Heart right ventricle (tissue), 16 donors: Measurements from ENCODE around the gene MYOF. TPM values are rescaled to one million over a fixed set of nuclear protein-coding genes. Genes with fewer than 3 reads are reported as not detected.

Source experiments
- ATAC-seq, 8 donors: fragments of 200-7000 bp; cut with Tn5 transposase; one replicate each; pipeline ENCODE4 v1.9.1; 2020; ENCODE audit warnings: mild to moderate bottlenecking in 8 of 8, moderate library complexity in 8 of 8, moderate number of reproducible peaks in 1 of 8
- DNase-seq, 2 donors: peaks; one replicate each; pipeline ENCODE4 v3.0.0-alpha.2; 2020
- H3K27ac ChIP-seq, 10 donors: fragments of 200-600 bp; sonication (generic) in 2 of 10; one replicate each; pipeline versions ENCODE4 v1.5.0 to v1.8.0; 2020 to 2022; ENCODE audit warnings: mild to moderate bottlenecking in 3 of 10
- H3K27me3 ChIP-seq, 7 donors: fragments of 200-600 bp; one replicate each; pipeline ENCODE4 v1.8.0; 2021 to 2022; ENCODE audit warnings: mild to moderate bottlenecking in 2 of 7
- H3K36me3 ChIP-seq, 9 donors: fragments of 200-600 bp; sonication (generic) in 1 of 9; one replicate each; pipeline versions ENCODE4 v1.5.0 to v1.8.0; 2020 to 2022; ENCODE audit warnings: mild to moderate bottlenecking in 2 of 9
- H3K4me1 ChIP-seq, 9 donors: fragments of 200-600 bp; sonication (generic) in 1 of 9; one replicate each; pipeline versions ENCODE4 v1.5.0 to v1.8.0; 2020 to 2022; ENCODE audit warnings: mild to moderate bottlenecking in 4 of 9
- H3K4me3 ChIP-seq, 10 donors: fragments of 200-600 bp; sonication (generic) in 2 of 10; one replicate each; pipeline versions ENCODE4 v1.5.0 to v1.8.0; 2020 to 2022; ENCODE audit warnings: mild to moderate bottlenecking in 7 of 10, moderate library complexity in 2 of 10
- H3K9me3 ChIP-seq, 11 donors: fragments of 200-600 bp in 10 of 11; sonication (generic) in 2 of 11; one replicate each; pipeline versions ENCODE4 v1.5.0 to v1.8.0; 2013 to 2022; ENCODE audit warnings: mild to moderate bottlenecking in 2 of 11, control low read depth in 1 of 11, moderate library complexity in 1 of 11
- WGBS, 2 donors: extraction: QIAGEN DNeasy Blood & Tissue Kit; methylation state at CpG; one replicate each; pipeline ENCODE4 v1.1.7; 2013; ENCODE audit warnings: inconsistent platforms in 1 of 2; 5-methylcytosine and 5-hydroxymethylcytosine counted together
- intact Hi-C, 10 donors: fragments of 100-400 bp; cut with DNase I; formaldehyde crosslinking; loops; one replicate each; pipeline versions ENCODE4 v1.11.1 to v1.14.2; 2022
- polyA plus RNA-seq, 2 donors: library from polyadenylated mRNA; stranded (reverse); fragments of 200-250 nt; gene quantifications; one replicate each; pipeline ENCODE4 v1.2.3, GENCODE V29; 2013
- total RNA-seq, 10 donors: library from RNA; stranded (reverse); fragmentation: NEBNext Ultra II Directional in 3 of 10; extraction: Animal tissue kit (Norgen Biotek cat#: 25700) in 3 of 10; gene quantifications; one replicate each; pipeline versions ENCODE4 v1.2.1 to v1.2.4, GENCODE V29; 2021 to 2023
- TF ChIP-seq, protein P1 (sequence below), 9 donors: fragments of 200-600 bp; sonication (generic) in 2 of 9; IDR thresholded peaks; one replicate each; pipeline versions ENCODE4 v1.5.0 to v1.8.0; 2021 to 2022; ENCODE audit warnings: antibody characterized with exemption in 9 of 9, mild to moderate bottlenecking in 5 of 9, moderate library complexity in 1 of 9
- donor health status: Arrhythmogenic right ventricular cardiomyopathy.
- donor health status: ischemic (EF 13 %, LVEDD 7.1; RV severe dilation, severe dysfunction).
- donor health status: healthy with polysubstance abuse.
- donor health status: DM: no; HTN: yes; CAD: no.
- donor health status: DM: no; HTN: no; CAD: no.
- donor health status: ischemic (EF 25% LVEDD 6.9; RV normal size, moderate dysfunction).
- donor health status: ischemic (EF 25% LVEDD 5.7; RV mildly dilated, moderate dysfunction).
- donor health status: healthy.
- donor health status: DM: yes; HTN: yes; CAD: no.
- donor health status: Ischemic cardiomyopathy.
- donor health status: ischemic (EF 35%, LVEDD 5.7; RV mildly dilated, moderate dysfunction).
- donor health status: nonischemic (EF 11% LVEDD 7.7; RV severe dilation, severe dysfunction).
- donor health status: DM: yes; HTN: yes; CAD: no.
- donor health status: PGD.
- donor health status: ischemic (EF 29% LVEDD 5.4; RV normal size, mild dysfunction).
- donor health status: nonischemic (EF 23%, LVEDD 6.1; RV moderate dilation, normal function).

The MYOF gene
- total and polyA plus RNA-seq, 12 donors, result 14.5 to 54.6 (median 36.3) TPM

GRCh38 chr10:93481637-93482144 is 443 bp downstream of the MYOF start:
- Histone ChIP-seq H3K4me3 (peak overlapping the region; percentile 43 to 91 (median 66)), H3K4me1 (peaks cover 0 to 39% (median 16%) of the 10 kb centered on the region in 9 donors), H3K36me3 (peaks cover 0 to 8% (median 0%) of the 10 kb centered on the region in 9 donors), H3K9me3 (no peaks in the 10 kb centered on the region), H3K27ac (peak overlapping the region; percentile 38 to 94 (median 81)), H3K27me3 (peaks cover 0 to 5% (median 0%) of the 10 kb centered on the region in 7 donors)
- ATAC-seq, result peak in 6 of 8 donors; percentile 23 to 46 (median 36)
- DNase-seq, result no peak
- TF ChIP-seq, protein P1, sequence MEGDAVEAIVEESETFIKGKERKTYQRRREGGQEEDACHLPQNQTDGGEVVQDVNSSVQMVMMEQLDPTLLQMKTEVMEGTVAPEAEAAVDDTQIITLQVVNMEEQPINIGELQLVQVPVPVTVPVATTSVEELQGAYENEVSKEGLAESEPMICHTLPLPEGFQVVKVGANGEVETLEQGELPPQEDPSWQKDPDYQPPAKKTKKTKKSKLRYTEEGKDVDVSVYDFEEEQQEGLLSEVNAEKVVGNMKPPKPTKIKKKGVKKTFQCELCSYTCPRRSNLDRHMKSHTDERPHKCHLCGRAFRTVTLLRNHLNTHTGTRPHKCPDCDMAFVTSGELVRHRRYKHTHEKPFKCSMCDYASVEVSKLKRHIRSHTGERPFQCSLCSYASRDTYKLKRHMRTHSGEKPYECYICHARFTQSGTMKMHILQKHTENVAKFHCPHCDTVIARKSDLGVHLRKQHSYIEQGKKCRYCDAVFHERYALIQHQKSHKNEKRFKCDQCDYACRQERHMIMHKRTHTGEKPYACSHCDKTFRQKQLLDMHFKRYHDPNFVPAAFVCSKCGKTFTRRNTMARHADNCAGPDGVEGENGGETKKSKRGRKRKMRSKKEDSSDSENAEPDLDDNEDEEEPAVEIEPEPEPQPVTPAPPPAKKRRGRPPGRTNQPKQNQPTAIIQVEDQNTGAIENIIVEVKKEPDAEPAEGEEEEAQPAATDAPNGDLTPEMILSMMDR (IDR thresholded peaks at IDR 0.05), result no peak
- 21 to 25% methylated on average over 7 of the region's 7 CpGs for WGBS, 2 donors
- intact Hi-C loops, result loop anchor here in 9 of 10 donors (1.0 to 5.0 kb wide), 5 partner anchors 44 to 105 kb away; no protein-coding TSS in a partner anchor

GRCh38 chr10:93478873-93479272 is 3.3 kb downstream of the MYOF start:
- Histone ChIP-seq H3K27ac (no peak overlapping the region), H3K27me3 (peaks cover 0 to 5% (median 0%) of the 10 kb centered on the region in 7 donors), H3K9me3 (no peaks in the 10 kb centered on the region), H3K4me3 (no peak overlapping the region), H3K4me1 (peaks cover 0 to 56% (median 27%) of the 10 kb centered on the region in 9 donors), H3K36me3 (peaks cover 0 to 8% (median 0%) of the 10 kb centered on the region in 9 donors)
- intact Hi-C loops, result loop anchor here in 1 of 10 donors (5.0 kb wide), 1 partner anchor 37 kb away; no protein-coding TSS in a partner anchor
- TF ChIP-seq, protein P1 (IDR thresholded peaks at IDR 0.05), result no peak
- 87% methylated on average over 6 of the region's 6 CpGs for WGBS, 2 donors
- no peak for DNase-seq
- no peak for ATAC-seq

DNA sequence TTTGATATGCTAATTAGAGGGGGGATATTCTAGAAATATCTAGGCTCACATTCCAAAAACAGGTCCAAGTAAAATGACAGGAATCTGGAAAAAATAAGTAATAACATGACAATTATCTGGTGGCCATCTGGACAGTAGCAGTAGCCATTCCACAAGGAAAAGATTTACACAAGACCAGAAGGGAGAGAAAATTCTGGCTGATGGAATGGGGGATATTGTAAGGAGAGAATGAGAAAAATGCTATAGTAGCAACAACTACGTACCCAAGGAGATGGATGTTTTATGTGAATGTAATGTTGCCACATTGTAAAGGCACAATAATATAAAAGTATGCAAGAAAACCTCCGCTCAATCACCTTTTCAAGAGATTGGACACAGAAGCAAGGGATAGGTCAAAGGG is 5.4 kb downstream of the MYOF start:
- TF ChIP-seq, protein P1 (IDR thresholded peaks at IDR 0.05), result no peak
- Histone ChIP-seq H3K9me3 (no peaks in the 10 kb centered on the region), H3K27ac (no peak overlapping the region), H3K27me3 (peaks cover 0 to under 1% (median 0%) of the 10 kb centered on the region in 7 donors), H3K36me3 (peaks cover 0 to 8% (median 0%) of the 10 kb centered on the region in 9 donors), H3K4me1 (peaks cover 0 to 67% (median 32%) of the 10 kb centered on the region in 9 donors), H3K4me3 (no peak overlapping the region)
- ATAC-seq (no peak), DNase-seq (no peak)
- 95 to 100% methylated on average over 2 of the region's 2 CpGs for WGBS, 2 donors
- intact Hi-C loops, result loop anchor here in 1 of 10 donors (5.0 kb wide), 1 partner anchor 34 kb away; no protein-coding TSS in a partner anchor

DNA sequence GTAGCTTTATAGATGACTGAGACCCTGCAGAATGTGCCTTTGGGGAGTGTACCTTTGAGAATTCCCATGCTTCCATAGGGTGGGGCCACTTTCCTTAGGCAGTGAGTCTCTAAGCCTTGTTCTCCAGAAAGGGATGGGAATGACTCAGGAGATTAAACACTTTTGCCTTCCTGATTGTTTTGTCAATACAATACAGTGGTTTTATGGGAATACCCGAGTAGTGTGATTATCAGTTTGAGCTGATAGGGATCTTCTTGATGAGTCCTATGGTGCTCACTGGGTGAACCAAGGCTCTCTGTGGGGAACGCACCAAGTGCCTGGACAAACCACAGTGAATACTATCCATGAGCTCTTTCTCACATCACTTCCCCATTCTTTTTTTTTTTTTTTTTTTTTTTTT is 6.3 kb downstream of the MYOF start:
- Histone ChIP-seq H3K4me1 (peaks cover 0 to 69% (median 38%) of the 10 kb centered on the region in 9 donors), H3K36me3 (peaks cover 0 to 8% (median 0%) of the 10 kb centered on the region in 9 donors), H3K4me3 (no peak overlapping the region), H3K9me3 (no peaks in the 10 kb centered on the region), H3K27ac (no peak overlapping the region), H3K27me3 (no peaks in the 10 kb centered on the region)
- ATAC-seq, result no peak
- DNase-seq, result no peak
- intact Hi-C loops, result loop anchor here in 1 of 10 donors (5.0 kb wide), 1 partner anchor 34 kb away; no protein-coding TSS in a partner anchor
- WGBS, 2 donors, result 81 to 87% methylated on average over 2 of the region's 2 CpGs
- TF ChIP-seq, protein P1 (IDR thresholded peaks at IDR 0.05), result no peak
